OCI-LY3 (cell line): ENCODE measurements around the gene LEO1.

Experiments used
- H2AFZ ChIP-seq: fragments of 200-600, 300-600 bp; shearing (Covaris generic); 2 replicates; pipeline ENCODE4 v1.6.0; 2014; ENCODE audit warnings: antibody characterized with exemption, low read depth, low read length
- H3K27ac ChIP-seq: fragments of 200-600, 300-600 bp; sonication (generic); 2 replicates; pipeline ENCODE4 v1.5.1; 2014; ENCODE audit warnings: mild to moderate bottlenecking, low read length, moderate library complexity, mixed read lengths
- H3K27me3 ChIP-seq: fragments of 200-600, 300-600 bp; sonication (generic); 2 replicates; pipeline ENCODE4 v1.6.1; 2014; ENCODE audit warnings: low read depth, low read length, mixed read lengths
- H3K36me3 ChIP-seq: fragments of 200-600, 300-600 bp; sonication (generic); replicated peaks from 2 replicates; pipeline ENCODE3; 2014; ENCODE audit warnings: low read depth, low read length, mixed read lengths
- H3K4me1 ChIP-seq: fragments of 300-600, 200-600 bp; sonication (generic); 2 replicates; pipeline ENCODE4 v1.6.1; 2014; ENCODE audit warnings: low read length, mixed read lengths
- H3K4me2 ChIP-seq: fragments of 200-600, 300-600 bp; sonication (generic); 2 replicates; pipeline ENCODE4 v1.6.1; 2014; ENCODE audit warnings: low read length, mixed read lengths
- H3K4me3 ChIP-seq: fragments of 300-600, 200-600 bp; sonication (generic); 2 replicates; pipeline ENCODE4 v1.5.1; 2014; ENCODE audit warnings: antibody characterized with exemption, mild to moderate bottlenecking, low read length, moderate library complexity
- H3K79me2 ChIP-seq: fragments of 300-600, 200-600 bp; shearing (Covaris generic); 2 replicates; pipeline ENCODE4 v1.6.1; 2014; ENCODE audit warnings: mild to moderate bottlenecking, low read length, mixed read lengths
- H3K9ac ChIP-seq: fragments of 300-600, 200-600 bp; shearing (Covaris generic); 2 replicates; pipeline ENCODE4 v1.6.0; 2014; ENCODE audit warnings: mild to moderate bottlenecking, low read length, moderate library complexity
- H3K9me3 ChIP-seq: fragments of 200-600, 300-600 bp; shearing (Covaris generic); 2 replicates; pipeline ENCODE4 v1.6.1; 2014; ENCODE audit warnings: low read length, mixed read lengths; ENCODE audit not compliant: insufficient read depth
- H4K20me1 ChIP-seq: fragments of 200-600, 300-600 bp; sonication (generic); 2 replicates; pipeline ENCODE4 v1.6.1; 2016; ENCODE audit warnings: low read length, mixed read lengths; ENCODE audit not compliant: insufficient read depth
- CTCF ChIP-seq: fragments of 200-600, 300-600 bp; sonication (generic); IDR thresholded peaks from 2 replicates; pipeline ENCODE4 v1.5.1; 2014; ENCODE audit warnings: antibody characterized with exemption, low read length, low read depth
- EZH2phosphoT487 ChIP-seq: fragments of 200-600 bp; shearing (Covaris generic); IDR thresholded peaks from 2 replicates; pipeline ENCODE4 v1.6.1; 2018; ENCODE audit warnings: antibody characterized with exemption, mixed run types, low read depth

LEO1 gene

GRCh38 chr15:51965691-51966090 is 5.9 kb downstream of the LEO1 start:
- H3K9ac ChIP-seq, result no peak overlapping the region
- H3K79me2 ChIP-seq, result peaks cover 66% of the 10 kb centered on the region
- H3K27me3 ChIP-seq, result no peaks in the 10 kb centered on the region
- no peak overlapping the region for H3K27ac ChIP-seq
- peaks cover 37% of the 10 kb centered on the region for H3K36me3 ChIP-seq
- no peak overlapping the region for H3K4me3 ChIP-seq
- peaks cover 7% of the 10 kb centered on the region; the same call in 1 of the 2 replicates for H3K9me3 ChIP-seq
- peaks cover 6% of the 10 kb centered on the region; the same call in 1 of the 2 replicates for H4K20me1 ChIP-seq
- TF ChIP-seq CTCF (no peak), EZH2phosphoT487 (no peak)
- H2AFZ ChIP-seq, result no peak overlapping the region
- H3K4me1 ChIP-seq, result peaks cover 10% of the 10 kb centered on the region; the same call in 1 of the 2 replicates
- H3K4me2 ChIP-seq, result no peak overlapping the region

GRCh38 chr15:51955504-51955903 is 16.1 kb downstream of the LEO1 start:
- no peak overlapping the region for H3K4me2 ChIP-seq

GRCh38 chr15:51952805-51953204 is 18.8 kb downstream of the LEO1 start:
- no peak overlapping the region for H3K4me2 ChIP-seq
- peaks cover 15% of the 10 kb centered on the region for H3K4me1 ChIP-seq
- H3K79me2 ChIP-seq, result no peaks in the 10 kb centered on the region
- no peaks in the 10 kb centered on the region for H3K9me3 ChIP-seq
- H3K4me3 ChIP-seq, result no peak overlapping the region
- no peak overlapping the region for H3K27ac ChIP-seq
- no peak overlapping the region for H3K9ac ChIP-seq
- no peaks in the 10 kb centered on the region for H3K27me3 ChIP-seq
- no peak overlapping the region for H2AFZ ChIP-seq
- H3K36me3 ChIP-seq, result peaks cover 59% of the 10 kb centered on the region
- TF ChIP-seq CTCF, result no peak
- TF ChIP-seq EZH2phosphoT487, result no peak
- H4K20me1 ChIP-seq, result no peaks in the 10 kb centered on the region

More at GRCh38 chr15:51955504-51955903, 16.1 kb downstream of the LEO1 start:
- H3K9ac ChIP-seq, result no peak overlapping the region
- no peak for TF ChIP-seq CTCF
- H3K9me3 ChIP-seq, result no peaks in the 10 kb centered on the region
- no peak overlapping the region for H3K27ac ChIP-seq
- H3K27me3 ChIP-seq, result no peaks in the 10 kb centered on the region
- no peaks in the 10 kb centered on the region for H4K20me1 ChIP-seq
- no peak overlapping the region for H3K4me3 ChIP-seq
- H3K79me2 ChIP-seq, result no peaks in the 10 kb centered on the region
- H2AFZ ChIP-seq, result no peak overlapping the region
- no peaks in the 10 kb centered on the region for H3K4me1 ChIP-seq
- H3K36me3 ChIP-seq, result peaks cover 64% of the 10 kb centered on the region

- Histone ChIP-seq H3K36me3 (peaks cover 46% of the 10 kb centered on the region), H4K20me1 (no peaks in the 10 kb centered on the region), H3K9ac (no peak overlapping the region), H3K79me2 (no peaks in the 10 kb centered on the region), H3K4me3 (no peak overlapping the region), H3K4me2 (no peak overlapping the region), H3K27ac (peak overlapping the region; percentile 82), H3K27me3 (no peaks in the 10 kb centered on the region), H3K4me1 (peaks cover 25% of the 10 kb centered on the region), H2AFZ (no peak overlapping the region), H3K9me3 (no peaks in the 10 kb centered on the region)
- TF ChIP-seq CTCF (no peak), EZH2phosphoT487 (no peak)
These were observed 24.5 kb downstream of the LEO1 start for GRCh38 chr15:51947124-51947523.
